PFSK-1 (cell line): ENCODE measurements around the gene RNF157.

Experiments
- POLR2AphosphoS5 ChIP-seq: IDR thresholded peaks from 2 replicates; pipeline ENCODE4 v1.6.1; 2012; ENCODE audit warnings: low read depth, mild to moderate bottlenecking, control low read depth, low read length, moderate library complexity
- SIN3A ChIP-seq: IDR thresholded peaks from 2 replicates; pipeline ENCODE4 v1.6.1; 2012; ENCODE audit warnings: mild to moderate bottlenecking, low read length, moderate library complexity, borderline replicate concordance; ENCODE audit not compliant: insufficient read depth
- TAF1 ChIP-seq: IDR thresholded peaks from 2 replicates; pipeline ENCODE4 v1.6.1; 2012; ENCODE audit warnings: low read length, control low read depth, borderline replicate concordance; ENCODE audit not compliant: insufficient read depth
- TF ChIP-seq, protein P1 (sequence below), 2 experiments: IDR thresholded peaks; 2 replicates each; pipeline versions ENCODE4 v1.6.1 to v1.8.0; 2011 to 2012; ENCODE audit warnings: low read depth in 2 of 2, low read length in 2 of 2, control low read depth in 1 of 2, inconsistent platforms in 1 of 2, mild to moderate bottlenecking in 1 of 2, moderate library complexity in 1 of 2; ENCODE audit not compliant: insufficient read depth in 1 of 2

DNA sequence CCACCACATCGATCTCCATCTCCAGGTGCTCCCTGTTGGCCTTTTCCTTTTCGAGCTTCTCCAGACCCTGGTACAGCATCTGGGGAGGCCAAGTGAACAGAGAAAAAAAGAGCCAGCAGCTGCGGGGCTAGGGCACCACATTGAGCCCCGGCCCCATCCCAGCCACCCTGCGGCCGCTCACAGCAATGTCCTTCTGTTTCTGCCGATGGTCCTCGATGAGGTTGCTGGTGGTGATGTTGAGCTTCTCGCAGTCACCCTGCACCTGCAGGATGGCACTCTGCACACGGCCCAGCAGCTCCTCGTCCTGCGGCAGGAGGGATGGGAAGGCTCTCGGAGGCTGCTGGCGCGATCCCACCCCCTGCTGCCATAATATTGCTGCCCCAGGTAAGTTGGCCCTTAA lies 40.4 kb upstream of the RNF157 start:
- TF ChIP-seq POLR2AphosphoS5 (no peak), TAF1 (no peak), SIN3A (no peak)
- TF ChIP-seq, protein P1, sequence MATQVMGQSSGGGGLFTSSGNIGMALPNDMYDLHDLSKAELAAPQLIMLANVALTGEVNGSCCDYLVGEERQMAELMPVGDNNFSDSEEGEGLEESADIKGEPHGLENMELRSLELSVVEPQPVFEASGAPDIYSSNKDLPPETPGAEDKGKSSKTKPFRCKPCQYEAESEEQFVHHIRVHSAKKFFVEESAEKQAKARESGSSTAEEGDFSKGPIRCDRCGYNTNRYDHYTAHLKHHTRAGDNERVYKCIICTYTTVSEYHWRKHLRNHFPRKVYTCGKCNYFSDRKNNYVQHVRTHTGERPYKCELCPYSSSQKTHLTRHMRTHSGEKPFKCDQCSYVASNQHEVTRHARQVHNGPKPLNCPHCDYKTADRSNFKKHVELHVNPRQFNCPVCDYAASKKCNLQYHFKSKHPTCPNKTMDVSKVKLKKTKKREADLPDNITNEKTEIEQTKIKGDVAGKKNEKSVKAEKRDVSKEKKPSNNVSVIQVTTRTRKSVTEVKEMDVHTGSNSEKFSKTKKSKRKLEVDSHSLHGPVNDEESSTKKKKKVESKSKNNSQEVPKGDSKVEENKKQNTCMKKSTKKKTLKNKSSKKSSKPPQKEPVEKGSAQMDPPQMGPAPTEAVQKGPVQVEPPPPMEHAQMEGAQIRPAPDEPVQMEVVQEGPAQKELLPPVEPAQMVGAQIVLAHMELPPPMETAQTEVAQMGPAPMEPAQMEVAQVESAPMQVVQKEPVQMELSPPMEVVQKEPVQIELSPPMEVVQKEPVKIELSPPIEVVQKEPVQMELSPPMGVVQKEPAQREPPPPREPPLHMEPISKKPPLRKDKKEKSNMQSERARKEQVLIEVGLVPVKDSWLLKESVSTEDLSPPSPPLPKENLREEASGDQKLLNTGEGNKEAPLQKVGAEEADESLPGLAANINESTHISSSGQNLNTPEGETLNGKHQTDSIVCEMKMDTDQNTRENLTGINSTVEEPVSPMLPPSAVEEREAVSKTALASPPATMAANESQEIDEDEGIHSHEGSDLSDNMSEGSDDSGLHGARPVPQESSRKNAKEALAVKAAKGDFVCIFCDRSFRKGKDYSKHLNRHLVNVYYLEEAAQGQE (IDR thresholded peaks at IDR 0.05; ENCODE audit: insufficient read depth in 1 of 2, low read depth in 2 of 2, low read length in 2 of 2), result no peak
